Measurements from ENCODE around the gene UBL4A. TPM values are rescaled to one million over a fixed set of nuclear protein-coding genes. Genes with fewer than 3 reads are reported as not detected.

The UBL4A gene
- total RNA-seq, 2 donors from 2014 or later: 29.1 to 35.9 TPM

GRCh38 chrX:154469880-154470279 lies 16.5 kb downstream of the UBL4A start:
- H3K27me3 Mint-ChIP-seq (ENCODE audit: insufficient read depth): no peaks in the 10 kb centered on the region
- Histone ChIP-seq H3K4me1 (ENCODE audit: control insufficient read depth, insufficient read depth, low read length) (no peaks in the 10 kb centered on the region), H3K36me3 (ENCODE audit: control insufficient read depth, insufficient read depth, low read length) (no peaks in the 10 kb centered on the region), H3K9me3 (ENCODE audit: control insufficient read depth, low read length) (no peaks in the 10 kb centered on the region), H3K9ac (ENCODE audit: extremely low read depth, low read length, poor library complexity, severe bottlenecking) (no peak overlapping the region), H3K27me3 (ENCODE audit: control insufficient read depth, insufficient read depth, low read length, poor library complexity, severe bottlenecking) (no peaks in the 10 kb centered on the region), H3K27ac (ENCODE audit: low read depth, low read length) (no peak overlapping the region), H3K4me3 (ENCODE audit: low read length) (no peak overlapping the region)
- no peak overlapping the region for H3K4me3 Mint-ChIP-seq
- no peak for DNase-seq
- no peaks in the 10 kb centered on the region for H3K4me1 Mint-ChIP-seq
- TF ChIP-seq CTCF (conservative IDR thresholded peaks at IDR 0.05): no peak
- H3K9me3 Mint-ChIP-seq: peaks cover 65% of the 10 kb centered on the region
- H3K36me3 Mint-ChIP-seq (ENCODE audit: low read depth): peaks cover 18% of the 10 kb centered on the region
- H3K27ac Mint-ChIP-seq: no peak overlapping the region
- 91 to 96% methylated on average over 5 to 18 of the region's 18 CpGs for WGBS, 2 experiments (ENCODE audit: insufficient coverage in 1 of 2, insufficient read length in 1 of 2)

GRCh38 chrX:154469114-154469513 lies 17.3 kb downstream of the UBL4A start:
- no peak for DNase-seq
- no peaks in the 10 kb centered on the region for H3K4me1 Mint-ChIP-seq
- Histone ChIP-seq H3K27ac (ENCODE audit: low read depth, low read length) (no peak overlapping the region), H3K36me3 (ENCODE audit: control insufficient read depth, insufficient read depth, low read length) (no peaks in the 10 kb centered on the region), H3K9ac (ENCODE audit: extremely low read depth, low read length, poor library complexity, severe bottlenecking) (no peak overlapping the region), H3K27me3 (ENCODE audit: control insufficient read depth, insufficient read depth, low read length, poor library complexity, severe bottlenecking) (no peaks in the 10 kb centered on the region), H3K9me3 (ENCODE audit: control insufficient read depth, low read length) (no peaks in the 10 kb centered on the region), H3K4me1 (ENCODE audit: control insufficient read depth, insufficient read depth, low read length) (no peaks in the 10 kb centered on the region), H3K4me3 (ENCODE audit: low read length) (no peak overlapping the region)
- TF ChIP-seq CTCF (conservative IDR thresholded peaks at IDR 0.05): no peak
- H3K9me3 Mint-ChIP-seq: peaks cover 65% of the 10 kb centered on the region
- H3K36me3 Mint-ChIP-seq (ENCODE audit: low read depth): peaks cover 18% of the 10 kb centered on the region
- H3K4me3 Mint-ChIP-seq: no peak overlapping the region
- no peak overlapping the region for H3K27ac Mint-ChIP-seq
- 98 to 100% methylated on average over 5 to 9 of the region's 9 CpGs for WGBS, 2 experiments (ENCODE audit: insufficient coverage in 1 of 2, insufficient read length in 1 of 2)
- H3K27me3 Mint-ChIP-seq (ENCODE audit: insufficient read depth): no peaks in the 10 kb centered on the region

GRCh38 chrX:154468217-154468616 lies 18.2 kb downstream of the UBL4A start:
- peaks cover 9% of the 10 kb centered on the region for H3K36me3 Mint-ChIP-seq (ENCODE audit: low read depth)

More at GRCh38 chrX:154468217-154468616, 18.2 kb downstream of the UBL4A start:
- no peak overlapping the region for H3K4me3 Mint-ChIP-seq
- peaks cover 57% of the 10 kb centered on the region for H3K9me3 Mint-ChIP-seq
- no peak for TF ChIP-seq CTCF (conservative IDR thresholded peaks at IDR 0.05)
- Histone ChIP-seq H3K9me3 (ENCODE audit: control insufficient read depth, low read length) (no peaks in the 10 kb centered on the region), H3K4me3 (ENCODE audit: low read length) (no peak overlapping the region), H3K27ac (ENCODE audit: low read depth, low read length) (no peak overlapping the region), H3K9ac (ENCODE audit: extremely low read depth, low read length, poor library complexity, severe bottlenecking) (no peak overlapping the region), H3K36me3 (ENCODE audit: control insufficient read depth, insufficient read depth, low read length) (no peaks in the 10 kb centered on the region), H3K4me1 (ENCODE audit: control insufficient read depth, insufficient read depth, low read length) (no peaks in the 10 kb centered on the region), H3K27me3 (ENCODE audit: control insufficient read depth, insufficient read depth, low read length, poor library complexity, severe bottlenecking) (no peaks in the 10 kb centered on the region)
- no peak overlapping the region for H3K27ac Mint-ChIP-seq
- DNase-seq: no peak
- no peaks in the 10 kb centered on the region for H3K27me3 Mint-ChIP-seq (ENCODE audit: insufficient read depth)
- 95 to 100% methylated on average over 1 to 23 of the region's 23 CpGs for WGBS, 2 experiments (ENCODE audit: insufficient coverage in 1 of 2, insufficient read length in 1 of 2)
- H3K4me1 Mint-ChIP-seq: no peaks in the 10 kb centered on the region
